SK-N-SH treated with all-trans-retinoic acid at 6 μM for 48 hours (cell line): ENCODE data around the gene ACOX3.

Experiments used
- ARNTL ChIP-seq: fragments of 450-650 bp; formaldehyde crosslinking; IDR thresholded peaks from 2 replicates; pipeline ENCODE4 v1.5.0; 2020; ENCODE audit warnings: low read depth, mild to moderate bottlenecking, moderate library complexity, borderline replicate concordance
- BACH2 ChIP-seq: fragments of 250-450 bp; sonication (Bioruptor Pico); IDR thresholded peaks from 2 replicates; pipeline ENCODE4 v1.9.0; 2021; ENCODE audit warnings: mild to moderate bottlenecking, borderline replicate concordance
- RARB ChIP-seq: fragments of 250-450 bp; sonication (Bioruptor Pico); IDR thresholded peaks from 2 replicates; pipeline ENCODE4 v1.8.0; 2021; ENCODE audit warnings: mild to moderate bottlenecking, moderate library complexity
- TF ChIP-seq, protein P1 (sequence below): fragments of 250-450 bp; sonication (Bioruptor Pico); IDR thresholded peaks from 2 replicates; pipeline ENCODE4 v1.8.0; 2020; ENCODE audit warnings: mild to moderate bottlenecking, moderate library complexity, borderline replicate concordance

DNA sequence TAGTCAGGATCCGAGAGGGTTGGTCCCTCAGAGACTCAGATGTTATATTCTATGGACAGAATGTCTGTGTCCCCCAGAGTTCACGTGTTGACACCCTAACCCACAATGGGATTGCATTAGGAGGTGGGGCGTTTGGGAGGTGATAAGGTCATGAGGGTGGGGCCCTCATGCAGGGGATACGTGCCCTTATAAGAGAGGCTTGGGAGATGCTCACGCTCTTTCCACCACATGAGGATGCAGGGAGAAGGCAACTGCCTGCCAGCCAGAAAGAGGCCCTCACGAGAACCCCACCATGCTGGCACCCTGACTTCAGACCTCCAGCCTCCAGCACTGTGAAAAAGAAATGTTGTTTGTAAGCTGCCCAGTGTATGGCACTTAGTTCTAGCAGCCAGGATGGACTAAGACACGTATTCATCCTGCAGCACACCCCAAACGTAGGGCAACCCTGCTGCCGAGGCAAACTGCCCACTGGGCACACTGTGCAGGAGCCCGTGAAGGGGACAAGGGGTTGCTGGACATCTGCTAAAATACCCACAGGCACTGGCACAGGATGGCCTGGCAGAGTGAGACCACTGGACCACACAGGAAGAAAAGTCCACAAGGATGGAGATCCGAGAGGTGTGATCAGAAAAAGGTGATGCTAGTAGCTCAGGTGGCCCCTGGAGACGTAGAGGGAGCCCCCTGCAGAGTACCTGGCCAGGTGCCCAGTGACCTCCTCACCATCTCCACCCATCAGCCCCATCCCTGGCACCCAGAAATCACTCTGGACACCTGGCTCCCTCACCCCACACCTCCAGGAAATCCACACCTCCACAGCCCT, 108.3 kb downstream of the ACOX3 start:
- TF ChIP-seq, protein P1, sequence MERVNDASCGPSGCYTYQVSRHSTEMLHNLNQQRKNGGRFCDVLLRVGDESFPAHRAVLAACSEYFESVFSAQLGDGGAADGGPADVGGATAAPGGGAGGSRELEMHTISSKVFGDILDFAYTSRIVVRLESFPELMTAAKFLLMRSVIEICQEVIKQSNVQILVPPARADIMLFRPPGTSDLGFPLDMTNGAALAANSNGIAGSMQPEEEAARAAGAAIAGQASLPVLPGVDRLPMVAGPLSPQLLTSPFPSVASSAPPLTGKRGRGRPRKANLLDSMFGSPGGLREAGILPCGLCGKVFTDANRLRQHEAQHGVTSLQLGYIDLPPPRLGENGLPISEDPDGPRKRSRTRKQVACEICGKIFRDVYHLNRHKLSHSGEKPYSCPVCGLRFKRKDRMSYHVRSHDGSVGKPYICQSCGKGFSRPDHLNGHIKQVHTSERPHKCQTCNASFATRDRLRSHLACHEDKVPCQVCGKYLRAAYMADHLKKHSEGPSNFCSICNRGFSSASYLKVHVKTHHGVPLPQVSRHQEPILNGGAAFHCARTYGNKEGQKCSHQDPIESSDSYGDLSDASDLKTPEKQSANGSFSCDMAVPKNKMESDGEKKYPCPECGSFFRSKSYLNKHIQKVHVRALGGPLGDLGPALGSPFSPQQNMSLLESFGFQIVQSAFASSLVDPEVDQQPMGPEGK (CRISPR knock-in tag), result no peak
- TF ChIP-seq RARB, result no peak
- TF ChIP-seq ARNTL (CRISPR knock-in tag), result no peak
- TF ChIP-seq BACH2 (CRISPR knock-in tag), result no peak
